Neural progenitor cell (in vitro differentiated cells): ENCODE results near the gene DLEC1. TPM values are rescaled to one million over a fixed set of nuclear protein-coding genes. Genes with fewer than 3 reads are reported as not detected.
A peak's percentile ranks its signal among the peaks of the same experiment; 100 is the strongest.

Experiments used
- DNase-seq: peaks from one replicate; pipeline ENCODE4 v3.0.0-alpha.2; 2016; ENCODE audit warnings: low spot score
- H2AFZ ChIP-seq: fragments of 200-600 bp; sonication (generic); replicated peaks from 2 replicates; pipeline ENCODE4 v1.6.1; 2016; ENCODE audit warnings: antibody characterized with exemption
- H3F3A ChIP-seq: fragments of 200-600 bp; sonication (generic); 2 replicates; pipeline ENCODE4 v1.6.1; 2016; ENCODE audit warnings: antibody characterized with exemption, low read depth
- H3K27ac ChIP-seq: fragments of 200-600 bp; sonication (generic); 2 replicates; pipeline ENCODE4 v1.5.1; 2016; ENCODE audit warnings: mild to moderate bottlenecking
- H3K27me3 ChIP-seq: fragments of 200-600 bp; sonication (generic); 2 replicates; pipeline ENCODE4 v1.6.1; 2016; ENCODE audit warnings: mild to moderate bottlenecking, moderate library complexity
- H3K36me3 ChIP-seq: fragments of 200-600 bp; sonication (generic); 2 replicates; pipeline ENCODE4 v1.5.1; 2016
- H3K4me1 ChIP-seq: fragments of 200-600 bp; sonication (generic); 2 replicates; pipeline ENCODE4 v1.6.1; 2016; ENCODE audit warnings: mixed run types
- H3K4me2 ChIP-seq: fragments of 200-600 bp; sonication (generic); 2 replicates; pipeline ENCODE4 v1.6.1; 2016
- H3K4me3 ChIP-seq: fragments of 200-600 bp; sonication (generic); 2 replicates; pipeline ENCODE4 v1.5.1; 2016
- H3K79me2 ChIP-seq: fragments of 200-600 bp; sonication (generic); 2 replicates; pipeline ENCODE4 v1.6.1; 2016; ENCODE audit warnings: low read depth
- H3K9ac ChIP-seq: fragments of 200-600 bp; sonication (generic); 2 replicates; pipeline ENCODE4 v1.6.1; 2016
- H3K9me3 ChIP-seq: fragments of 200-600 bp; sonication (generic); 2 replicates; pipeline ENCODE4 v1.5.1; 2016; ENCODE audit warnings: low read depth
- H4K20me1 ChIP-seq: fragments of 200-600 bp; sonication (generic); 2 replicates; pipeline ENCODE4 v1.6.1; 2016; ENCODE audit warnings: low read depth
- H3K27ac Mint-ChIP-seq: 3 replicates; pipeline ENCODE4 v1.8.0; 2021; ENCODE audit warnings: mixed read lengths
- H3K27me3 Mint-ChIP-seq: 2 replicates; pipeline ENCODE4 v1.8.0; 2022; ENCODE audit warnings: low read depth, mild to moderate bottlenecking, inconsistent platforms, moderate library complexity, mixed read lengths; ENCODE audit not compliant: insufficient read depth
- H3K36me3 Mint-ChIP-seq: 3 replicates; pipeline ENCODE4 v1.8.0; 2021; ENCODE audit warnings: mixed read lengths
- H3K4me1 Mint-ChIP-seq: 3 replicates; pipeline ENCODE4 v1.8.0; 2021; ENCODE audit warnings: mixed read lengths
- H3K4me3 Mint-ChIP-seq: 3 replicates; pipeline ENCODE4 v1.8.0; 2021; ENCODE audit warnings: mild to moderate bottlenecking, moderate library complexity, mixed read lengths
- H3K9me3 Mint-ChIP-seq: 3 replicates; pipeline ENCODE4 v1.8.0; 2020; ENCODE audit warnings: mixed read lengths
- EZH2 ChIP-seq: fragments of 200-600 bp; sonication (generic); IDR thresholded peaks from 2 replicates; pipeline ENCODE4 v1.6.1; 2017; ENCODE audit warnings: antibody characterized with exemption, mild to moderate bottlenecking, moderate library complexity
- EZH2phosphoT487 ChIP-seq: fragments of 200-600 bp; sonication (generic); IDR thresholded peaks from 2 replicates; pipeline ENCODE4 v1.6.1; 2017; ENCODE audit warnings: antibody characterized with exemption
- total RNA-seq: library from RNA; depleted of rRNA; stranded (reverse); fragments of >200 nt; gene quantifications from 2 replicates; pipeline ENCODE4 v1.2.3, GENCODE V29; 2015; ENCODE audit warnings: low replicate concordance
- TF ChIP-seq, protein P1 (sequence below): fragments of 200-600 bp; sonication (generic); IDR thresholded peaks from 2 replicates; pipeline ENCODE4 v1.5.1; 2017; ENCODE audit warnings: antibody characterized with exemption, mild to moderate bottlenecking

DLEC1 gene
- total RNA-seq, 1 donor from 2014 or later = 0.60 TPM

DNA sequence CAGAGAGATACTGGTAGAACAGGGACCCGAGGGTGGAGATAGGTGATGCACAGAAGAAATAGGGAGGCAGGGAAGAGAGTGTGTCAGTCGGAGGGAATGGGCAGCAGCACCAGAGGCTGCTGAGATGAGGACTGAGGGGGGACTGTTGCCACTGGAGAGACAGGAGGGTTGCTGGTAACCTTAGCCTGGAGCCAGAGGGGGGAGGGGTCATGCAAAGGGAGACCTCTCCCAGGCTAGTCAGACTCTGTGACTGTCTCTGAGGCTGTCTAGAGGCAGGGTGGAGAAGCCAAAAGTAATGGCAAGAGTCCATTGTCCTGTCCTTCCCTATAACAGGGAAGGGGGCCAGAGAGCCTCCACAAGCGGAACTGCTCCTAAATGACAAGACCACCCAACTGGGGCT is 2.1 kb upstream of the DLEC1 start:
- Histone ChIP-seq H3F3A (peaks cover 7% of the 10 kb centered on the region), H2AFZ (no peak overlapping the region), H3K4me1 (peaks cover 3% of the 10 kb centered on the region), H4K20me1 (no peaks in the 10 kb centered on the region), H3K9ac (no peak overlapping the region), H3K4me3 (no peak overlapping the region), H3K79me2 (no peaks in the 10 kb centered on the region), H3K27ac (no peak overlapping the region), H3K27me3 (peaks cover 58% of the 10 kb centered on the region), H3K9me3 (no peaks in the 10 kb centered on the region), H3K4me2 (no peak overlapping the region), H3K36me3 (no peaks in the 10 kb centered on the region)
- peaks cover 21% of the 10 kb centered on the region for H3K27me3 Mint-ChIP-seq
- peaks cover 10% of the 10 kb centered on the region for H3K4me1 Mint-ChIP-seq
- no peaks in the 10 kb centered on the region for H3K36me3 Mint-ChIP-seq
- H3K27ac Mint-ChIP-seq = no peak overlapping the region
- no peaks in the 10 kb centered on the region for H3K9me3 Mint-ChIP-seq
- TF ChIP-seq, protein P1, sequence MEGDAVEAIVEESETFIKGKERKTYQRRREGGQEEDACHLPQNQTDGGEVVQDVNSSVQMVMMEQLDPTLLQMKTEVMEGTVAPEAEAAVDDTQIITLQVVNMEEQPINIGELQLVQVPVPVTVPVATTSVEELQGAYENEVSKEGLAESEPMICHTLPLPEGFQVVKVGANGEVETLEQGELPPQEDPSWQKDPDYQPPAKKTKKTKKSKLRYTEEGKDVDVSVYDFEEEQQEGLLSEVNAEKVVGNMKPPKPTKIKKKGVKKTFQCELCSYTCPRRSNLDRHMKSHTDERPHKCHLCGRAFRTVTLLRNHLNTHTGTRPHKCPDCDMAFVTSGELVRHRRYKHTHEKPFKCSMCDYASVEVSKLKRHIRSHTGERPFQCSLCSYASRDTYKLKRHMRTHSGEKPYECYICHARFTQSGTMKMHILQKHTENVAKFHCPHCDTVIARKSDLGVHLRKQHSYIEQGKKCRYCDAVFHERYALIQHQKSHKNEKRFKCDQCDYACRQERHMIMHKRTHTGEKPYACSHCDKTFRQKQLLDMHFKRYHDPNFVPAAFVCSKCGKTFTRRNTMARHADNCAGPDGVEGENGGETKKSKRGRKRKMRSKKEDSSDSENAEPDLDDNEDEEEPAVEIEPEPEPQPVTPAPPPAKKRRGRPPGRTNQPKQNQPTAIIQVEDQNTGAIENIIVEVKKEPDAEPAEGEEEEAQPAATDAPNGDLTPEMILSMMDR = no peak
- no peak for TF ChIP-seq EZH2phosphoT487
- TF ChIP-seq EZH2 = no peak
- DNase-seq = no peak
- H3K4me3 Mint-ChIP-seq = no peak overlapping the region

DNA sequence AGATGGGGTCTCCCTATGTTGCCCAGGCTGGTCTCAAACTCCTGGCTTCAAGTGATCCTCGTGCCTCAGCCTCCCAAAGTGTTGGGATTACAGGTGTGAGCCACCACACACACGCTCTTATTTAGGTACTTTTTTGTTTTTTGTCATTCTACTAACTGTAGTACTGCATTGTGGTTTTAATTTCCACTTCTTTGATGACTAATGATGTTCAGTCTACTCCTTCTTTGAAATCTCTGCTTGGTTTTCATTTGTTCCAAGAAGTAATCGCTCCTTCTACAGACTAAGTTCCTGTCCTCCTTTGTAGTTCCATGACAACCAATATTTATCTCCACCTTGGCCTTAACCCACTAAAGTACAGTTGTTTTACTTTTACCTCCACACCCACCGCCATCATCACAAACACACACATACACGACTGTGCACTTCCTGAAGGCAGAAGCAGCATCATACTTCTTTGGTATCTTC is 529 bp upstream of the DLEC1 start:
- no peaks in the 10 kb centered on the region for H3K9me3 ChIP-seq
- H3K4me2 ChIP-seq = peak overlapping the region; percentile 90
- no peak overlapping the region for H3K9ac ChIP-seq
- H3K4me1 ChIP-seq = peaks cover 3% of the 10 kb centered on the region
- peak overlapping the region; percentile 81 for H3K4me3 Mint-ChIP-seq
- peak overlapping the region; percentile 57 for H3K4me3 ChIP-seq
- peaks cover 10% of the 10 kb centered on the region for H3K4me1 Mint-ChIP-seq
- no peaks in the 10 kb centered on the region for H3K79me2 ChIP-seq
- no peak overlapping the region for H3K27ac Mint-ChIP-seq
- no peaks in the 10 kb centered on the region for H3K36me3 ChIP-seq
- TF ChIP-seq, protein P1 = no peak
- TF ChIP-seq EZH2phosphoT487 (no peak), EZH2 (no peak)
- H3K9me3 Mint-ChIP-seq = no peaks in the 10 kb centered on the region
- DNase-seq = no peak
- no peak overlapping the region for H3K27ac ChIP-seq
- peak overlapping the region; percentile 99 for H2AFZ ChIP-seq
- peaks cover 22% of the 10 kb centered on the region for H3K27me3 Mint-ChIP-seq
- H4K20me1 ChIP-seq = no peaks in the 10 kb centered on the region
- peaks cover 7% of the 10 kb centered on the region for H3F3A ChIP-seq
- H3K36me3 Mint-ChIP-seq = no peaks in the 10 kb centered on the region
- peaks cover 58% of the 10 kb centered on the region for H3K27me3 ChIP-seq

DNA sequence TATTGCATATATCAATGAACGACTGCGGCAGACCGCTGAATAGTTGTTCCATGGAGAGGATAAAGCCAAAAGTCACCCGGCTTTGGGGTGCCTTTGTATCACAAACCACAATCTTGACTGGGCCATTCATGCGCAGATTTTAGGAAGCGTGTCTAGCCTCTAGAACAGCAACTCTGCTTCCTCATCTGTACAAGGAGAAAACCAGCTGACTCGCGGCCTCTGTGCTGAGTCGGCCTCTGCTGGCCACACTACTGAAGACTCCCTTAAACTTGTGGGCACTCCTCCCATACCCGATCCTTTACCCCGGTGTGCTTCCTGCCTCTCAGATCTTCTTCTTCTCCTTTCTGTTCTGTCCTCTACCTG is 872 bp downstream of the DLEC1 start:
- H3K79me2 ChIP-seq = no peaks in the 10 kb centered on the region
- H3K9ac ChIP-seq = no peak overlapping the region
- H3K27ac ChIP-seq = no peak overlapping the region
- Mint-ChIP-seq H3K36me3 (no peaks in the 10 kb centered on the region), H3K4me3 (peak overlapping the region; percentile 81), H3K27ac (no peak overlapping the region), H3K27me3 (peaks cover 20% of the 10 kb centered on the region), H3K9me3 (no peaks in the 10 kb centered on the region), H3K4me1 (peaks cover 10% of the 10 kb centered on the region)
- H3K9me3 ChIP-seq = no peaks in the 10 kb centered on the region
- peaks cover 53% of the 10 kb centered on the region for H3K27me3 ChIP-seq
- H2AFZ ChIP-seq = peak overlapping the region; percentile 99
- peak; percentile 41 for DNase-seq
- peak overlapping the region; percentile 57 for H3K4me3 ChIP-seq
- no peaks in the 10 kb centered on the region for H3K36me3 ChIP-seq
- H4K20me1 ChIP-seq = no peaks in the 10 kb centered on the region
- peak overlapping the region; percentile 90 for H3K4me2 ChIP-seq
- TF ChIP-seq EZH2 (peak; percentile 60), EZH2phosphoT487 (peak; percentile 4)
- TF ChIP-seq, protein P1 = no peak
- H3K4me1 ChIP-seq = peaks cover 3% of the 10 kb centered on the region
- H3F3A ChIP-seq = peaks cover 7% of the 10 kb centered on the region
